ENCODE results near the gene IFNL4.
"Not testable (repeated sequence)": the region's sequence is repeated elsewhere in the genome, so short reads cannot be mapped to it uniquely, and the experiment has no call there.

Gene IFNL4

DNA sequence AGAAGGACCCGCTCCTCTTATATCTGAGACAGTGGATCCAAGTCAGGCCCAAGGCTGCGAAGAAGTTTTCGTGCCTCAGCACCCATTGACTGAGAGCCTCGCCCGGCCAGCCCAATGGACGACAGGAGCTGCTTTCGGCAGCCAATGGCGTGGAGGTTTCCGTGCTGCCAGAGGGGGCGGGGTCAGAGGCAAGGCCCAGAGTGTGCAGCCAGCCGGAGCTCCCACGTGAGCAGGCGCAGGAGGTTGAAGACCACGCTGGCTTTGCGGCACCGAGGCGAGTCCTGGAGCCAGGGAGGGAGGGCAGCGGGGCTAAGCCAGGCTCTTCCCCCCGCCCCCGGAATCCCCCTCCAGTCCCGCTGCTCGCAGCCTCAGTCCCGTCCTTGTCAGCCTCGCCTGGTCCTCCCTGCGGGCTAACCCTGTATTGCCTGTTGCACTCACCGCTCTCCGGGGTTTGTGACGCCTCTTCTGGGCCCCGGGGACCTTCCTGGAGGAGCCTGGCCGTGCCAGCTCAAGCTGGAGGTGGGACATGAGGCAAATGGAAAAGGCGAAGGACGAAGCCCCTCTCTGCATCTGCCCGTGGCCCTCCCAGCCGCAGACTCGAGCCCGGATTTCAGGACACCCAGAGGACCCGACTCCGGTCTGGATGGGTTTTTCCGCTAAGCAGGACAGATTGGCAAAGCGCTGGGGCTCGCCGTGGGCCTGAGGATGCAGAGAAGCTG, 1.5 kb downstream of the IFNL4 start:
- Histone ChIP-seq H3K4me1 (ENCODE audit: insufficient read depth, low read length, poor library complexity, severe bottlenecking) (peaks cover 26% of the 10 kb centered on the region), H3K79me2 (ENCODE audit: insufficient read depth, low read length) (no peaks in the 10 kb centered on the region), H2AFZ (ENCODE audit: low read length) (no peak overlapping the region), H3K4me2 (ENCODE audit: low read depth, low read length, poor library complexity, severe bottlenecking) (no peak overlapping the region), H4K20me1 (ENCODE audit: insufficient read depth, low read length, poor library complexity, severe bottlenecking) (no peaks in the 10 kb centered on the region), H3F3A (ENCODE audit: low read depth) (0 out of 2 replicates have a peak, but pooled peaks cover 4% of the 10 kb centered on the region), H3K27me3 (ENCODE audit: insufficient read depth, low read length, poor library complexity, severe bottlenecking) (no peaks in the 10 kb centered on the region), H3K9me3 (ENCODE audit: insufficient read depth, low read depth, low read length) (no peaks in the 10 kb centered on the region), H3K36me3 (ENCODE audit: insufficient read depth, low read length) (no peaks in the 10 kb centered on the region), H3K4me3 (ENCODE audit: low read length, poor library complexity, severe bottlenecking) (no peak overlapping the region), H3K9me2 (replicated peaks; ENCODE audit: low read depth, low read length) (no peaks in the 10 kb centered on the region), H3K9ac (ENCODE audit: low read depth, low read length, poor library complexity, severe bottlenecking) (no peak overlapping the region)
- TF ChIP-seq, protein P1, sequence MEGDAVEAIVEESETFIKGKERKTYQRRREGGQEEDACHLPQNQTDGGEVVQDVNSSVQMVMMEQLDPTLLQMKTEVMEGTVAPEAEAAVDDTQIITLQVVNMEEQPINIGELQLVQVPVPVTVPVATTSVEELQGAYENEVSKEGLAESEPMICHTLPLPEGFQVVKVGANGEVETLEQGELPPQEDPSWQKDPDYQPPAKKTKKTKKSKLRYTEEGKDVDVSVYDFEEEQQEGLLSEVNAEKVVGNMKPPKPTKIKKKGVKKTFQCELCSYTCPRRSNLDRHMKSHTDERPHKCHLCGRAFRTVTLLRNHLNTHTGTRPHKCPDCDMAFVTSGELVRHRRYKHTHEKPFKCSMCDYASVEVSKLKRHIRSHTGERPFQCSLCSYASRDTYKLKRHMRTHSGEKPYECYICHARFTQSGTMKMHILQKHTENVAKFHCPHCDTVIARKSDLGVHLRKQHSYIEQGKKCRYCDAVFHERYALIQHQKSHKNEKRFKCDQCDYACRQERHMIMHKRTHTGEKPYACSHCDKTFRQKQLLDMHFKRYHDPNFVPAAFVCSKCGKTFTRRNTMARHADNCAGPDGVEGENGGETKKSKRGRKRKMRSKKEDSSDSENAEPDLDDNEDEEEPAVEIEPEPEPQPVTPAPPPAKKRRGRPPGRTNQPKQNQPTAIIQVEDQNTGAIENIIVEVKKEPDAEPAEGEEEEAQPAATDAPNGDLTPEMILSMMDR (conservative IDR thresholded peaks at IDR 0.05; ENCODE audit: low read length) = no peak
- TF ChIP-seq EZH2phosphoT487 (IDR thresholded peaks at IDR 0.05; ENCODE audit: borderline replicate concordance) = no peak

DNA sequence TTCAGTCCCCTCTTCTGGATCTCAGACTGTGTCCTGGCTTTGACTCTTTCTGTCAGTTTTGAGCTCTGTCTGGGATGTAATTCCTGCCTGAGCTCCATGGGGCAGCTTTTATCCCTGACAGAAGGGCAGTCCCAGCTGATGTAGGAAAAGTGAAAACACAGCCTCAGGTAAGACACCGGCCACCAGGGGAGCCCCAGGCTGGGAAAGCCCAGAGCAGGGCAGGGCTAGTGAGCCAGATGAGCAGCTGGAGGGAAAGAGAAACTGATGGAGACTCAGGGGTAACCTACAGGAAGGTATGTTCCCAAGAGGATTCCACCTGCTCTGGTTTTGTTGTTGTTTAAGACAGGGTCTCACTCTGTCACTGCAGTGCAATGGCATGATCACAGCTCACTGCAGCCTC, 3.5 kb downstream of the IFNL4 start:
- not testable (repeated sequence) for H3F3A ChIP-seq (ENCODE audit: low read depth); H3K9me2 ChIP-seq (replicated peaks; ENCODE audit: low read depth, low read length); H2AFZ ChIP-seq (ENCODE audit: low read length); H3K9ac ChIP-seq (ENCODE audit: low read depth, low read length, poor library complexity, severe bottlenecking); H3K9me3 ChIP-seq (ENCODE audit: insufficient read depth, low read depth, low read length); H3K27me3 ChIP-seq (ENCODE audit: insufficient read depth, low read length, poor library complexity, severe bottlenecking); H3K4me3 ChIP-seq (ENCODE audit: low read length, poor library complexity, severe bottlenecking); H4K20me1 ChIP-seq (ENCODE audit: insufficient read depth, low read length, poor library complexity, severe bottlenecking); H3K36me3 ChIP-seq (ENCODE audit: insufficient read depth, low read length); H3K79me2 ChIP-seq (ENCODE audit: insufficient read depth, low read length); H3K4me2 ChIP-seq (ENCODE audit: low read depth, low read length, poor library complexity, severe bottlenecking)
- peaks cover 26% of the 10 kb centered on the region for H3K4me1 ChIP-seq (ENCODE audit: insufficient read depth, low read length, poor library complexity, severe bottlenecking)

DNA sequence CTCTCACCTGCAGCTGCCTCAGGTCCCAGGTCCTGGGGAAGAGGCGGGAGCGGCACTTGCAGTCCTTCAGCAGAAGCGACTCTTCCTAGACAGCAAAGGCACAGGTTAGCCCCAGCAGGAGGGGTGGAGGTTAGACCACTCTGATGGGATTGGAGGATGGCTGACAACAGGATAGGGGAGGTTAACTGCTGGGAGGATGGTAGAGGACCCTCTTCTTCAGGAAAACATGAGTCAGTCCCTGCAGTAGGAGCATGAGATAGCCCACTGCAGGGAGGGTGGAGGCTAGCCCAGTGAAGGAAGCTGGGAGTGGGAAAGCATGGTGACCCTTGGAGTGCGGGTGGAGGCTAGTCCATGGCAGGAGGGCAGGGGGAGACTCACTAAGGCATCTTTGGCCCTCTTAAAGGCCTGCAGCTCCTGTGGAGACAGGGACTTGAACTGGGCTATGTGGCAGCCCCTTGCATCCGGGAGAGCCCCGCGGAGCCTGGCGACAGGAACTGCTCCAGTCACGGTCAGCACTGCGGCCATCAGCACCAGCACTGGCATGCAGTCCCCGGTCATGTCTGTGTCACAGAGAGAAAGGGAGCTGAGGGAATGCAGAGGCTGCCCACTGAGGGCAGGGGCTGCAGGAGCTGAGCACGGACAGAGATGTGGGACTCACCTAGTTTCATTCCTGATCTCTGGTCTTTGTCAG, 4.1 kb downstream of the IFNL4 start, which contains the start of gene IFNL3:
Gene IFNL3 (minus strand): TSS at position 597 of the 691 bp plus-strand sequence. CDS start 39 bp downstream, at position 558.
- H3K9me3 ChIP-seq (ENCODE audit: insufficient read depth, low read depth, low read length); H3K79me2 ChIP-seq (ENCODE audit: insufficient read depth, low read length); H3K4me3 ChIP-seq (ENCODE audit: low read length, poor library complexity, severe bottlenecking); H3K27me3 ChIP-seq (ENCODE audit: insufficient read depth, low read length, poor library complexity, severe bottlenecking); H3K9ac ChIP-seq (ENCODE audit: low read depth, low read length, poor library complexity, severe bottlenecking); H3K9me2 ChIP-seq (replicated peaks; ENCODE audit: low read depth, low read length); H2AFZ ChIP-seq (ENCODE audit: low read length); H4K20me1 ChIP-seq (ENCODE audit: insufficient read depth, low read length, poor library complexity, severe bottlenecking); H3K4me2 ChIP-seq (ENCODE audit: low read depth, low read length, poor library complexity, severe bottlenecking); H3F3A ChIP-seq (ENCODE audit: low read depth); H3K36me3 ChIP-seq (ENCODE audit: insufficient read depth, low read length): not testable (repeated sequence)
- peaks cover 26% of the 10 kb centered on the region for H3K4me1 ChIP-seq (ENCODE audit: insufficient read depth, low read length, poor library complexity, severe bottlenecking)

DNA sequence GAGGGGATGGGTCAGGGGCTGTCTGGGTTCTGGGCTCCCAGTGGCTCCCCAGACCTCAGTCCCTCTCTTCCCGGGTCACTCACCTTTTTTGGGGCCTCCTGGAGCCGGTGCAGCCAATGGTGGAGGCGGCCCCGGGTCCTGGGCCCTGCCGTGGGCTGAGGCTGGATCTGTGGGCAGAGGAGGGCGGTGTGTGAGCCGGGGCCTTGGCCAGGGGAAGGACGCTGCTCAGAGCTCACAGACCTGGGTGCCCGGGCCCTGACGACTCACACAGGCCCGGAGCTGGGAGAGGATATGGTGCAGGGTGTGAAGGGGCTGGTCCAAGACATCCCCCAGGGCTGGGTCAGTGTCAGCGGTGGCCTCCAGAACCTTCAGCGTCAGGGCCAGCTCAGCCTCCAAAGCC, 4.9 kb downstream of the IFNL4 start:
- not testable (repeated sequence) for H3K4me2 ChIP-seq (ENCODE audit: low read depth, low read length, poor library complexity, severe bottlenecking); H3K9me2 ChIP-seq (replicated peaks; ENCODE audit: low read depth, low read length); H3K27me3 ChIP-seq (ENCODE audit: insufficient read depth, low read length, poor library complexity, severe bottlenecking); H3K9me3 ChIP-seq (ENCODE audit: insufficient read depth, low read depth, low read length); H4K20me1 ChIP-seq (ENCODE audit: insufficient read depth, low read length, poor library complexity, severe bottlenecking); H3K9ac ChIP-seq (ENCODE audit: low read depth, low read length, poor library complexity, severe bottlenecking); H3F3A ChIP-seq (ENCODE audit: low read depth); H3K4me3 ChIP-seq (ENCODE audit: low read length, poor library complexity, severe bottlenecking); H2AFZ ChIP-seq (ENCODE audit: low read length); H3K36me3 ChIP-seq (ENCODE audit: insufficient read depth, low read length); H3K79me2 ChIP-seq (ENCODE audit: insufficient read depth, low read length)
- peaks cover 30% of the 10 kb centered on the region for H3K4me1 ChIP-seq (ENCODE audit: insufficient read depth, low read length, poor library complexity, severe bottlenecking)
